HG02642 (cell line): ENCODE results near the gene MCF2.
A peak's percentile ranks its signal among the peaks of the same experiment; 100 is the strongest.
"Not testable (repeated sequence)": the region's sequence is repeated elsewhere in the genome, so short reads cannot be mapped to it uniquely, and the experiment has no call there.

Experiments
- ATAC-seq: cut with Tn5 transposase; IDR thresholded peaks from one replicate; pipeline ENCODE4 v1.9.1; 2021; ENCODE audit warnings: mild to moderate bottlenecking; ENCODE audit not compliant: unreplicated experiment, poor library complexity

The MCF2 gene

GRCh38 chrX:139708067-139708466 is at the start of gene MCF2:
Gene MCF2, minus strand, starts transcription at chrX:139708167. Its CDS starts 56,423 bp downstream, at chrX:139651744.
- no peak for ATAC-seq

- no peak for ATAC-seq
Observed at GRCh38 chrX:139751053-139751452, 43.1 kb upstream of the MCF2 start.

GRCh38 chrX:139750390-139750789 is 42.4 kb upstream of the MCF2 start:
- ATAC-seq, result no peak

- ATAC-seq, result peak; percentile 82
Observed at GRCh38 chrX:139739138-139739537, 31.2 kb upstream of the MCF2 start.

GRCh38 chrX:139738581-139738980 is 30.6 kb upstream of the MCF2 start:
- ATAC-seq, result no peak

GRCh38 chrX:139736151-139736550 is 28.2 kb upstream of the MCF2 start:
- ATAC-seq, result no peak

- ATAC-seq, result no peak
Observed at GRCh38 chrX:139734996-139735395, 27.0 kb upstream of the MCF2 start.

GRCh38 chrX:139725720-139726119 is 17.8 kb upstream of the MCF2 start:
- ATAC-seq, result peak; percentile 91

- no peak for ATAC-seq
Observed at GRCh38 chrX:139724626-139725025, 16.7 kb upstream of the MCF2 start.

- no peak for ATAC-seq
Observed at GRCh38 chrX:139720979-139721378, 13.0 kb upstream of the MCF2 start.

GRCh38 chrX:139720136-139720535 is 12.2 kb upstream of the MCF2 start:
- no peak for ATAC-seq

- no peak for ATAC-seq
Observed at GRCh38 chrX:139702658-139703057, 5.3 kb downstream of the MCF2 start.

- ATAC-seq, result peak; percentile 33
Observed at GRCh38 chrX:139692908-139693307, 15.1 kb downstream of the MCF2 start.

GRCh38 chrX:139692506-139692849 is 15.5 kb downstream of the MCF2 start:
- ATAC-seq, result peak; percentile 51

GRCh38 chrX:139691843-139692505 is 16.0 kb downstream of the MCF2 start:
- ATAC-seq, result peak; percentile 50

- peak; percentile 35 for ATAC-seq
Observed at GRCh38 chrX:139691493-139691842, 16.5 kb downstream of the MCF2 start.

GRCh38 chrX:139685175-139685574 is 22.8 kb downstream of the MCF2 start:
- ATAC-seq, result not testable (repeated sequence)

GRCh38 chrX:139680356-139680755 is 27.6 kb downstream of the MCF2 start:
- no peak for ATAC-seq

- peak; percentile 60 for ATAC-seq
Observed at GRCh38 chrX:139647597-139647996, 60.4 kb downstream of the MCF2 start.

- ATAC-seq, result no peak
Observed at GRCh38 chrX:139642241-139642927, 65.6 kb downstream of the MCF2 start.

- ATAC-seq, result no peak
Observed at GRCh38 chrX:139640259-139640658, 67.7 kb downstream of the MCF2 start.

- ATAC-seq, result no peak
Observed at GRCh38 chrX:139639253-139639652, 68.7 kb downstream of the MCF2 start.
